ENCODE measurements around the gene RNASET2.

The RNASET2 gene

DNA sequence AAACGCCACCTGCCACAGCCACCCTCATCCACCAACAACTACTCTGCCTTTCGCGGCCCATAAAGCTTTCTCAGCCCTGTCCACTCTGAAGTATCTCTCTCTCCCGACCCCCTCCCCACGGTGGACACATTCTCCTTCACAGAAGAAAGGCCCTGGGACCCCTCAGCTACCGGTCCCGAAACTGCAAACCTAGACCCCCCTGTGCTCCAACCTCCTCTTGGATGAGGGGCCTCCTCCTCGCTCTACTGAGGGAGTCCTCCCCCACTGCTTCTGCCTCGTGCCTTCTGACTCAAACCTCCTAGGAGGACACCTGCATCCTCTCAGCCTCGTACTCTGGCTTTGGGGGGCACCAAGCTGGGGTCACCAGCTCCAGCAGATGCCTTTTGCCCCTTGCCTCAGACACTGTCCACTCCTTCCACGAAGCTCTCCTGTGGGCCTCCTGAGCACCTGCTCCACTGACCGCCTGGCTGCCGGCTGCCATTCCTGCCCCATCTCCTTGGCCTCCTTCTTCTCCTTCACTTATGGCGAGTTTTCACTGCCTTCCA lies 24.9 kb downstream of the RNASET2 start:
- TF ChIP-seq, protein P1, sequence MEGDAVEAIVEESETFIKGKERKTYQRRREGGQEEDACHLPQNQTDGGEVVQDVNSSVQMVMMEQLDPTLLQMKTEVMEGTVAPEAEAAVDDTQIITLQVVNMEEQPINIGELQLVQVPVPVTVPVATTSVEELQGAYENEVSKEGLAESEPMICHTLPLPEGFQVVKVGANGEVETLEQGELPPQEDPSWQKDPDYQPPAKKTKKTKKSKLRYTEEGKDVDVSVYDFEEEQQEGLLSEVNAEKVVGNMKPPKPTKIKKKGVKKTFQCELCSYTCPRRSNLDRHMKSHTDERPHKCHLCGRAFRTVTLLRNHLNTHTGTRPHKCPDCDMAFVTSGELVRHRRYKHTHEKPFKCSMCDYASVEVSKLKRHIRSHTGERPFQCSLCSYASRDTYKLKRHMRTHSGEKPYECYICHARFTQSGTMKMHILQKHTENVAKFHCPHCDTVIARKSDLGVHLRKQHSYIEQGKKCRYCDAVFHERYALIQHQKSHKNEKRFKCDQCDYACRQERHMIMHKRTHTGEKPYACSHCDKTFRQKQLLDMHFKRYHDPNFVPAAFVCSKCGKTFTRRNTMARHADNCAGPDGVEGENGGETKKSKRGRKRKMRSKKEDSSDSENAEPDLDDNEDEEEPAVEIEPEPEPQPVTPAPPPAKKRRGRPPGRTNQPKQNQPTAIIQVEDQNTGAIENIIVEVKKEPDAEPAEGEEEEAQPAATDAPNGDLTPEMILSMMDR (IDR thresholded peaks at IDR 0.05; ENCODE audit: low read depth, low read length): no peak
- DNase-seq (ENCODE audit: extremely low read depth, low read depth): no peak

DNA sequence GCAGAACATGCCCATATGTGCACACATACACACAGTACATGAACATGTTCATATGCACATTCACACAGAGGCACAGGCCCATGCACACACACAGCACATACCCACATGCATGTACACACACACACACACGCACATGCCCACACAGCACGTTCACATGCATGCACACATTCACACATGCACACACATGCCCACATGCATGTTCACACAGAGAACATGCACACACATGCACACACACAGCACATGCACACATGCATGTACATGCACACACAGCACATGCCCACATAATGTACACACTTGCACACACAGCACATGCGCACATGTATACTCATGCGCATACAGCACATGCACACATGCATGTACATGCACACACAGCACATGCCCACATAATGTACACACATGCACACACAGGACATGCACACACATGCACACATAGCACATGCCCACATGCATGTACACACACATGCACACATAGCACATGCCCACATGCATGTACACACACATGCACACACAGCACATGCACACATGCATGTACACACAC lies 25.9 kb downstream of the RNASET2 start:
- TF ChIP-seq, protein P1 (IDR thresholded peaks at IDR 0.05; ENCODE audit: low read depth, low read length): no peak
- DNase-seq (ENCODE audit: extremely low read depth, low read depth): no peak

DNA sequence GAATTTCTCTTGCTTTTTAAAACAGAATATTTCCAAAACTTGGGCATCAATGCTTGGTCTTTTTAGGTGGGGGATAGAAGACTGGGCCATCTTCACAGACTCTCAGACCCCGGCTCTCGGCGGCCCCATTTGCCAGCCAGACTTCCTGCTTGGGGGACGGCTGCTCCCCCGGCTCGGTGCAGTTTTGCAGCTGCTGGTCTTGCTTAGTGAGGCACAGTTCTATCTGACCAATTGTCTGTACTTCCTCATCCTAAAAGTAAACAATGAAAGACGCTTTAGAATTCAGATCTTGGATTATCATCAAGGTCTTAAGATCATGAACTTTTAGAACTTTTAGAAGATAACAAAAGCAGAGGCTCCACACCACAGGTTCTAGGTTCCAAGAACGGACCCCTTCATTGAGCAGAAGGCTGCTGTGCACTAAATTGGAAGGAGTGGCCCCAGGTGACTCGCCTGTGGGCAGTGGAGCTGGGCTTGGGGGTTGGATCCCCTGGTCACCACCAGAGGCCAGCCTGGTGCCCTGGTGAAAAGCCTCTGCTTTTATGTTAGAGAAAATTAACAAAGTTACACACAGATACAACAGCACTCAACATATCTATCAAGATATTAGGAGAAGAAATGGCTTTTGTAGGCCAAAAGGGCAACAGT lies 26.7 kb downstream of the RNASET2 start:
- no peak for DNase-seq (ENCODE audit: extremely low read depth, low read depth)
- TF ChIP-seq, protein P1 (IDR thresholded peaks at IDR 0.05; ENCODE audit: low read depth, low read length): peak; percentile 12

DNA sequence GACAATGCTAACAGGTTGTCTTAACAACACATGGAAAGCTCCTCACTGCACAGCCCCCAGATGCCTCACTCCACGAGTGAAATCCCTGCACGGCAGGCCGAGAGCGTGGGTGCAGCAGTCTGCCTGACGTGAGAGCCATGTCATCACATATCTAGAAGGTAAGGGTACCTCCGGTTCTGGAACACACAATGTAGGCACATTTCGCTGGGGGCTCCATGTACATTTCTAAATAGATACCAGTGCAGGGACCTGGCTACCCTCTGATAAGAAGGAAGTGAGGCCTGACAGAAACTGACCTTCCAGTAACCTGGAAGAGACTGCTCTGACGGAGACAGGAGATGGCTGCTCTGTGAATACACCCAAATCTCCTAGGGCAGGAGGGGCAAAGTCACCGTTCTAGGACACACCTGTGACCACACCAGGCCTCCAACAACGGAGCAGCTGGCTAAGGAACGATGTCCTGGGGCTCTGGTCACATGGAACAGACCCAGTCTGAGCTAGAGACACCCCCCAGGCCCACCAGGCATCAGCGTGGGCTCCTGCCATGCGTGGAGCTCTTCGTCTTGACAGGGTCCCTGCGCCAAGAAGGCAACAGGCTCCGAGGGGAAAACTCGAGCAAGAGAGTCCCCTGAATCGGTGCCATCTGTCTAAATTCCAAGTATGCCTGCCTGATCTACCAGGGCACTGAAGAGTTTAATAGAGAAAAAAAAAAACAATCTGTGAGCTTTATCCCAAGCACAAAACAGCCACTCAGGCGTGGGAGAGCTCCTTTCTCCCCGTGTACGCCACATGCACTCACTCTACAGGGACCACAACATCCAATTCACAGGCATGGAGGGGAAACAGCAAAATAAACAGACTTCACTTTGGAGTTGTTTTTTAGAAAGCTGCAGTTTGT lies 27.5 kb downstream of the RNASET2 start:
- TF ChIP-seq, protein P1 (IDR thresholded peaks at IDR 0.05; ENCODE audit: low read depth, low read length): no peak
- no peak for DNase-seq (ENCODE audit: extremely low read depth, low read depth)

DNA sequence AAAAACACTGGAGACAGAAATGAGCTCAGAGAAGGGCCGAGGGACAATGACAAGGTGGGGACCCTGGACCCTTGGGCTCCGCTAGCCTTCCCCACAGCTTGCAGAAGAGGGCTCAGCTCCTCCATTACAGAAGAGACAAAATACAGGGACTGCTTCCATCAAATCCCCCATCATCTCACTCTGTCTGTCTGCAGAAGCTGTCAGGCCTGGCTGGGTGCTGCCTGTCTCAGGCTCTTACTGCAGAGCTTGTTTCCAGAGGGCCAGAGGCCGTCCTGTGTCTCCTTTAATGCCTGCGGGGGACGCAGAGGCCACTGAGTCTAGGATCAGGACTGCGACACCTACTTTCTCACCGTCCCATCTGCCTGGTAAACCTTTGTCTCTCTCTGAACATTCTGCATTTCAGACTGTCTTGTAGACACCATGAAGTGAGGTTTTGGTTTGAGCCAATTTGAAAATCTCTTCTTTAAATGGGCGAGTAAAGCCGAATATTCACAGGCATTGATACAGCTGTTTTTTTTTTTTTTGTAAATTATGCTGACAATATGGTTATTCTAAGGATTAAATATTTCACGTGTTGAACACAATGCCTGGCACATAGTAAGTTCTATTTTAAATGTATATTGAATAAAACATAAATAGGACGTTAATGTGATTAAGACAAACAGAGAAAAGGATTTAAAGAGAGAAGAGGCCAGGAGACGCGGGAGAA lies 28.3 kb downstream of the RNASET2 start:
- no peak for DNase-seq (ENCODE audit: extremely low read depth, low read depth)
- TF ChIP-seq, protein P1 (IDR thresholded peaks at IDR 0.05; ENCODE audit: low read depth, low read length): no peak

DNA sequence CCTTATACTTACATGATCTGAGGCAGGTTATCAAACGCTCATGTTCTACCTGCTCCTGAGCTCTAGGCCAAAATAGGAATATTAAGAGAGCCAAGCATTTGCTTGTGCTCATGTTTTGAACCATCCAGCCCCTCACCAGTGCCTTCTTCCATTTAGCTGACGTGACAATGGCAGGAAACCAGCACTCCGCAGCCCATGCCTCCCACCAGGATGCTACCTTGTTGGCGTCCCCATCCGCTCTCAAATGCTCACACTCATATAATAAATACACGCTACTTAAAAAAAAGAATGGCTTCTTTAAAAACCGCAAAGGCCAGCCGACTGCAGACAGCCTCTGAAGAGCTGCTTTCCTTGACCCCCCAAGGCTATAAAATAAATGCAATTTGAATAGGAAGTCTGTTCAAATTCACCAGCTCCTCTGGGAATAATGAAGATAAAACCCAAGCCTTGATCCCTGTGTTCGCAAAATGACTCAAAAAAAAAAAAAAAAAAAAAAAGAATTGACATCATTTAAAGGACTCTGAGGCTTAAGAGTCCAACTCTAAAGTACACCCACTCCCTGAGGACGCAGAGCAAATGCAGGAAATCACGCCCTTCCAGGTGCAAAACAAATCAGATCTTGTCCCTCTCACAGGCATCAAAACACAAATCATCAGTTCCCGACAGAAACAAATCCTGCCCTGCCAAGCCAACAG lies 29.0 kb downstream of the RNASET2 start:
- TF ChIP-seq, protein P1 (IDR thresholded peaks at IDR 0.05; ENCODE audit: low read depth, low read length): no peak
- DNase-seq (ENCODE audit: extremely low read depth, low read depth): no peak
